Mononuclear cell (primary cell): ENCODE measurements around the gene HSPBAP1. TPM values are rescaled to one million over a fixed set of nuclear protein-coding genes. Genes with fewer than 3 reads are reported as not detected.
"Not testable (repeated sequence)": the region's sequence is repeated elsewhere in the genome, so short reads cannot be mapped to it uniquely, and the experiment has no call there.

Source experiments
- H3K27me3 ChIP-seq: 2 replicates; pipeline ENCODE4 v1.6.0; 2011; ENCODE audit warnings: low read length, control low read depth; ENCODE audit not compliant: insufficient read depth
- H3K4me1 ChIP-seq: 2 replicates; pipeline ENCODE4 v1.5.1; 2011; ENCODE audit warnings: mild to moderate bottlenecking, low read length, control low read depth; ENCODE audit not compliant: insufficient read depth
- H3K4me3 ChIP-seq: 2 replicates; pipeline ENCODE4 v1.5.1; 2011; ENCODE audit warnings: mild to moderate bottlenecking, low read length, moderate library complexity
- H3K9me3 ChIP-seq: 2 replicates; pipeline ENCODE4 v1.5.1; 2011; ENCODE audit warnings: low read depth, mild to moderate bottlenecking, control low read depth, low read length
- total RNA-seq: library from RNA; depleted of rRNA; stranded (reverse); fragments of >200 nt; gene quantifications from one replicate; pipeline ENCODE4 v1.2.3, GENCODE V29; 2012

The HSPBAP1 gene
- total RNA-seq, 1 donor: 12.9 TPM

DNA sequence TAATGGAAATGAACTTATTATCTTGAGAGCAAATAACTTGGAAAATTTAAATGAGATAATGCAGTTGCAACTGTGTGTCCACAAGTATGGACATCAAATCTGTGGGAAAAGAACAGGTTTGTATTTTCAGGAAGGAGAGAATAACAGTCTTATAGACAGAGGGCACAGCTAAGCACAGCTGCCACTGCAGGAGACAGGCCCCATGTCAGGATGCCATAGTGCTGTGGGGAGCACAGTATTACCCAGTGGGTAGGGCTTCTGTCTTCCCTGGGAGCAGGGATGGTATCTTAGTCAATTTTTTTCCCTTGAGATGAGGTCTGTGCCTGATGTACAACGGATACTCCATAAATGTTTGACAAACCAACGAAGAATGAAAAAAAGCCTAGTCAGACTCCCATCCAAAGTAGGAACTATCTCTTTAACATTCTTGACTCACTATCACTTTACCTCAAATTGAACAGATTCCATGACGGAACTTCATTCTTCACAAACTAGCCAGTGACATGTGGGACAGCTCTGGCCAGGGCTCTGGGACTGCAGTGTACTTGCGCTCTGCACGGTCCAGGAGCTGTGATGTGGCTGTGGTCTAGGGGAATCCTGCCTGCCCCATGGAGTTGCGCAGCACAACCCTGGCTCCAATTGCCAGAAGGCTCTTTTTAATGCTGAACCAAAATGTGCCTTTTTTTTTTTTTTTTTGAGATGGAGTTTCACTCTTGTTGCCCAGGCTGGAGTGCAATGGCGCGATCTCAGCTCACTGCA lies 64.7 kb downstream of the HSPBAP1 start:
- Histone ChIP-seq H3K4me1 (no peaks in the 10 kb centered on the region), H3K9me3 (no peaks in the 10 kb centered on the region), H3K4me3 (no peak overlapping the region), H3K27me3 (no peaks in the 10 kb centered on the region)

DNA sequence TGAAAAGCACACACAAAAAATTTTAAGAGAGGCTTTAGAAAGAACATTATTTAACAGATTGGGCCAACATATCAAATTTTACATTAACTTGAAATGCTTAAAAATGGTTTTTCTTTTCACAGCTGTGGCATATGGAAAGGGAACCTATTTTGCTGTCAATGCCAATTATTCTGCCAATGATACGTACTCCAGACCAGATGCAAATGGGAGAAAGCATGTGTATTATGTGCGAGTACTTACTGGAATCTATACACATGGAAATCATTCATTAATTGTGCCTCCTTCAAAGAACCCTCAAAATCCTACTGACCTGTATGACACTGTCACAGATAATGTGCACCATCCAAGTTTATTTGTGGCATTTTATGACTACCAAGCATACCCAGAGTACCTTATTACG lies 65.4 kb downstream of the HSPBAP1 start:
- Histone ChIP-seq H3K9me3 (no peaks in the 10 kb centered on the region), H3K4me1 (no peaks in the 10 kb centered on the region), H3K4me3 (no peak overlapping the region), H3K27me3 (no peaks in the 10 kb centered on the region)

DNA sequence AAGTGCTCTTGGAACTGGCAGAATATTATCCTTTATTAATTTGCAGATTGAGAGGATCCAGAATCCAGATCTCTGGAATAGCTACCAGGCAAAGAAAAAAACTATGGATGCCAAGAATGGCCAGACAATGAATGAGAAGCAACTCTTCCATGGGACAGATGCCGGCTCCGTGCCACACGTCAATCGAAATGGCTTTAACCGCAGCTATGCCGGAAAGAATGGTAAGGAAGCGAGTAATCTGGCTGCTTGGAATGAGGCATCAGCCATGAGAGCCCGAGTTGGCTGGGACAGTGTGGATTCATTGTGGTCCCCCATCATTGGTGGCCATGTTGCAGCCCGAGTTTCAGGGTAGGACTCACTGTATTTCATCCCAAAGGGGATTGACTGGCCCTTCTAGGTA lies 65.9 kb downstream of the HSPBAP1 start:
- no peaks in the 10 kb centered on the region for H3K4me1 ChIP-seq
- no peak overlapping the region for H3K4me3 ChIP-seq
- no peaks in the 10 kb centered on the region for H3K27me3 ChIP-seq
- H3K9me3 ChIP-seq: no peaks in the 10 kb centered on the region

DNA sequence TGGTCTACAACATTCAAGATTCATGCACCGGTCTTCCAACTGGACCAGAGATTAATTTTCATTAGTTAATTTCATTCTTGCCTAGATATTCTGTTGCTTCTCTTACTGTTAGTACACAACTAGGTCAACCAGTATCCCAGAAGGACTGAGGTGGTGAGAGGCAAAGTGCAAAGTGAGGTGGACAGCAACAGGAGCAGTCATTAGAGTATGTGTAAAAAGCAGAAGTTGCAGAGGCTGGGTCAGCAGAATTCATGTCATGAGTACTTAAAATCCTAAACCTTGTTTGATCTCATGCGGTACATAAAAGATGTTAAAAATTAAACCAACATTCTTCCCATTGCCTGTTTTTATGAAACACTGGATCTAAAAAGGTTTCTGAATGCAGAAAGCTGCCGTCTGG lies 66.3 kb downstream of the HSPBAP1 start:
- Histone ChIP-seq H3K27me3 (no peaks in the 10 kb centered on the region), H3K9me3 (no peaks in the 10 kb centered on the region), H3K4me1 (no peaks in the 10 kb centered on the region), H3K4me3 (no peak overlapping the region)

DNA sequence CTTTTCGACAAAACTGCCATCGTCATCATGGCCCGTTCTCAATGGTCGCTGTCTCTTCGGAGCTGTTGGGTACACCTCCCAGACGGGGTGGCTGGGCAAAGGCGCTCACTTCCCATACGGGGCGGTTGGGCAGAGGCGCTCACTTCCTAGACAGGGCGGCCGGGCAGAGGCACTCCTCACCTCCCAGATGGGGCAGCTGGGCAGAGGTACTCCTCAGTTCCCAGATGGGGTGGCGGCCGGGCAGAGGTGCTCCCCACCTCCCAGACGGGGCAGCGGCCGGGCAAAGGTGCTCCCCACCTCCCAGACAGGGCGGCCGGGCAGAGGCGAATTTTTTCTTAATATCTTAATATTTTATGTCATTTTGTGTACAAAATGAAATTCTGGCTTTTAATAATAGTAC lies 68.5 kb downstream of the HSPBAP1 start:
- Histone ChIP-seq H3K27me3 (no peaks in the 10 kb centered on the region), H3K4me3 (no peak overlapping the region), H3K4me1 (peaks cover 5% of the 10 kb centered on the region), H3K9me3 (no peaks in the 10 kb centered on the region)

DNA sequence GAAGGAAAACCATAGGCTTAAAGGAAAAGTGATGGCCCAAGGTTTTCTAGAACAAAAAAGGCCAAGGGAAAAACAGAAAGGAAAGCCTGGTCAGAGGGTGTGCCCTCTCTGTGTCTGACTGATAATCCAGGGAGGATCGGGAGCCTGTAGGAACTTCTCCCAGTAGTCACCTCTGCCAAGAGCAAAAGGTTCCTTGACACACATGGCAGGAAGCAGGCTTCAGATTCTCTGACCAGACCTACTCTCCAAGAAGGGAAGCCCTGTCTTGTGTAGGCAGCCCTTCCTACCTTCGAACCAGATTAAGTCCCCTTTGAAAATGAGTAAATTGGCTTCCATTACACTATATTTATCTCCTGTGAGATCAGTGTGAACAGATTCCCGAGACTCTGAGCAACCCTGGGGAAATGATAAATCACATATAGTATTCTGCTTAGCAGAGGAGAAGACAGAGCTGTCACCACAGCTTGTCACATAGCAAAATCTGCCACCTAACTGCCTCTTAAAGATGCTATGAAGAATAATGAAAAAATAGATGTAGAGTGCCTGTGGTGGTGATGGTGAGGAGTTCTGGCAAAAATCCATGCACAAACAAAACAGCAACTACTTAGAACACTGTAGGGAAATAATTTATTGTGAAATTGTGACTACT lies 74.2 kb downstream of the HSPBAP1 start:
- peaks cover 5% of the 10 kb centered on the region for H3K4me1 ChIP-seq
- no peak overlapping the region for H3K4me3 ChIP-seq
- H3K9me3 ChIP-seq: no peaks in the 10 kb centered on the region
- H3K27me3 ChIP-seq: no peaks in the 10 kb centered on the region

DNA sequence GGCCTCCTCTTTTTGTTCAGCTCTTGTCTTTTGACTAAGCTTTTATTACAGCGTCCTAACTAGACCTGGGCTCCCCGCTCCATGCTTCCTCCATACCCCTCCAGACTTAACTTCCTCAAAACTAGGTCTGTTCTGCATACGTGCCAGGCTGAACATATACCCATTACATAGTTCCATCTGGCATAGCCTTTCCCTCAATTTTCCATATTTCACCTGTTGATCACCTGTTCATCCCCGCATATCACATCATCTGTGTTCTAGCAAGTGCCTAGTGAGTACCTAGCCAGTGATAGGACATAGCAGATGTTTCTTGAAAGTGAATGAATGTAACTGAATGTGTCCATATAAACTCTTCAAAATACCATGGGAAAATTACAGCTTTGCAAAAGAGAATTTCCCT lies 77.0 kb downstream of the HSPBAP1 start:
- Histone ChIP-seq H3K4me3 (no peak overlapping the region), H3K9me3 (no peaks in the 10 kb centered on the region), H3K4me1 (peaks cover 5% of the 10 kb centered on the region), H3K27me3 (no peaks in the 10 kb centered on the region)

DNA sequence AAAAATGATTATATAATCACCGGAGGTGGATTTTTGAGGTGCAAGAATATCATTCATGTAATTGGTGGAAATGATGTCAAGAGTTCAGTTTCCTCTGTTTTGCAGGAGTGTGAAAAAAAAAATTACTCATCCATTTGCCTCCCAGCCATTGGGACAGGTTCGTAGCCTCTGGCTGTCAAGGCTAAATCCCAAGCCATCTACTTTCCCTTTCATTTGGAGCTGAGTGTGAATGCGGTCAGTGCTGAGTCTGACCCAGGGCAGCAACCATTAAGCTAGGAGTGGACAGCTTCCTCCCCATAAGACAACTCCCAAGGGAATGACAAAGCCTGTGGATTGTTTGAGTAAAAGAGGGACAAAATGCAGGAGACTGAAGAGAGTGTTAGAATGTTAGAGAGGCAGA lies 79.4 kb downstream of the HSPBAP1 start:
- Histone ChIP-seq H3K4me1 (no peaks in the 10 kb centered on the region), H3K9me3 (no peaks in the 10 kb centered on the region), H3K27me3 (no peaks in the 10 kb centered on the region), H3K4me3 (no peak overlapping the region)

DNA sequence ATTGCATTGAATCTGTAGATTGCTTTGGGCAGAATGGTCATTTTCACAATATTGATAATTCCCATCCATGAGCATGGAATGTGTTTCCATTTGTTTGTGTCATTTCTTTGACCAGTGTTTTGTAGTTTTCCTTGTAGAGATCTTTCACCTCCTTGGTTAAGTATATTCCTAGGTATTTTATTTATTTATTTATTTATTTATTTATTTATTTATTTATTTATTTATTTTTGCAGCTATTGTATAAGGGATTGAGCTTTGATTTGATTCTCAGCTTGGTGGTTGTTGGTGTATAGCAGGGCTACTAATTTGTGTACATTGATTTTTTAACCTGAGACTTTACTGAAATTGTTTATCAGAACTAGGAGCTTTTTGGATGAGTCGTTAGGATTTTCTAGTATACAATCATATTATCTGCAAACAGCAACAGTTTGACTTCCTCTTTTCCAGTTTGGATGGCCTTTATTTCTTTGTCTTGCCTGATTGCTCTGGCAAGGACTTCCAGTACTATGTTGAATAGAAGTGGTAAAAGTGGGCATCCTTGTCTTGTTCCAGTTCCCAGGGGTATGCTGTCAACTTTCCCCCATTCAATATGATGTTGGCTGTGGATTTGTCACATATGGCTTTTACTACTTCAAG lies 82.9 kb downstream of the HSPBAP1 start:
- not testable (repeated sequence) for H3K27me3 ChIP-seq, H3K4me3 ChIP-seq, H3K4me1 ChIP-seq

DNA sequence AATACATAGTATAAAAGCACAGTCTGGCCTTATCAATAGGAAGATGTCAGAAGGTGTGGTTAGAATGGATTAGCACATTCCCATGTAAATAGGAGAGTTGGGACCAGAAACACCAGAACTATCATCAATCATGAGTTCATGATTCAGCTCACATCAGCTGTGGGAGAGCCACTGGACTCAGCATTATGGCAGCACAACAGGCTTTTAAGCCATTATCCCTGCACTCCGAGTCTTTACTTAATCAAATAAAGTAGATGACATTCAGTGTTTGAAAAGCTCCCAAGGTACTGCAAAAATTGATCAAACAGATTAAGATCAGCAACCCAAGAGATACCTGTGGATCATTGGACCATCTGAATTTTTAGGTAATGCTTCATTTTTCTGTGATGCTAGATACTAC lies 88.3 kb downstream of the HSPBAP1 start:
- no peak overlapping the region for H3K4me3 ChIP-seq
- no peaks in the 10 kb centered on the region for H3K9me3 ChIP-seq
- H3K27me3 ChIP-seq: no peaks in the 10 kb centered on the region
- H3K4me1 ChIP-seq: no peaks in the 10 kb centered on the region

More for the DNA sequence above, 82.9 kb downstream of the HSPBAP1 start:
- H3K9me3 ChIP-seq: not testable (repeated sequence)

DNA sequence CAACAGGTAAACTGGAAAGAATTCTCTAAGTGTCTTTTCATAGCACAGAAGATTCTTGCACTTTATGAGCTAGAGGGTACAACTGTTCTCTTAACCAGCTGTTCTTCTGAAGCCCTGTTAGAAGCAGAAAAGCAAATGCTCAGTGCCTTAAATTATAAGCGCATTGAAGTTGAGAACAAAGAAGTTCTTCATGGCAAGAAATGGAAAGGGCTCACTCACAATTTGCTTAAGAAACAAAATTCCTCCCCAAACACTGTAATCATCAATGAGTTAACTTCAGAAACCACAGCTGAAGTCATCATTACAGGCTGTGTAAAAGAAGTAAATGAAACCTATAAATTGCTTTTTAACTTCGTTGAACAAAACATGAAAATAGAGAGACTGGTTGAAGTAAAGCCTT lies 93.4 kb downstream of the HSPBAP1 start:
- Histone ChIP-seq H3K4me3 (no peak overlapping the region), H3K27me3 (no peaks in the 10 kb centered on the region), H3K9me3 (no peaks in the 10 kb centered on the region), H3K4me1 (peaks cover 17% of the 10 kb centered on the region)

DNA sequence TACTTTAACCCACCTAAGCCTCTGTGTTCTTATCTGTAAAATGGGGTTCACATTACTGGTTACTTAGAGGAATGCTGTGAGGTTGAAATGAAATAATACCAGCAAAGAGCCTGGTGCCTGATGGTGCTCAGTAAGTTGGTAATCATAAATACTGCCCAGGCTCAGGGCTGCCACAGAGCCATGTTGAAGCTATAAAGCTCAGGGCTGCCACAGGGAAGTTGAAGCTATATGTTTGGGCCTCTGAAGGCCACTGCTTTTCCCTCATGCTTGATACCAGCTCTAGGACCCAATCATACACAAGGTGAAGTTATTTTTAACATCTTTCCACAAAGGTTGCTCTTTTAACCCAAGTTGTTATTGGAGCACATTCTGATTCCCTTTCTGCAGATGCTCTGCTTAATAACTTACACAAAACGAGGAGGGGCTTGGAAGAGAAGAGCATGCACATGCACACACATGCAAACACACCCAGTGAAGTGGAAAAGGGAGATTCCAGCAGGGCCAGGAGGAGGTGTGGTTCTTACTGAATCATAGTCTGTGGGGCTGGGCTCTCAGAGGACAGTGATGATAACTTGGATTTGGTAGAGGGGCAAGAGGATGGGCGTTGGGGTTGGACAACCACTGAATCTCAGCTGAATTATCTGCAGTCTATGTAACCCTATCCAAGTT lies 95.5 kb downstream of the HSPBAP1 start:
- Histone ChIP-seq H3K4me3 (no peak overlapping the region), H3K4me1 (peaks cover 24% of the 10 kb centered on the region), H3K27me3 (no peaks in the 10 kb centered on the region), H3K9me3 (no peaks in the 10 kb centered on the region)

DNA sequence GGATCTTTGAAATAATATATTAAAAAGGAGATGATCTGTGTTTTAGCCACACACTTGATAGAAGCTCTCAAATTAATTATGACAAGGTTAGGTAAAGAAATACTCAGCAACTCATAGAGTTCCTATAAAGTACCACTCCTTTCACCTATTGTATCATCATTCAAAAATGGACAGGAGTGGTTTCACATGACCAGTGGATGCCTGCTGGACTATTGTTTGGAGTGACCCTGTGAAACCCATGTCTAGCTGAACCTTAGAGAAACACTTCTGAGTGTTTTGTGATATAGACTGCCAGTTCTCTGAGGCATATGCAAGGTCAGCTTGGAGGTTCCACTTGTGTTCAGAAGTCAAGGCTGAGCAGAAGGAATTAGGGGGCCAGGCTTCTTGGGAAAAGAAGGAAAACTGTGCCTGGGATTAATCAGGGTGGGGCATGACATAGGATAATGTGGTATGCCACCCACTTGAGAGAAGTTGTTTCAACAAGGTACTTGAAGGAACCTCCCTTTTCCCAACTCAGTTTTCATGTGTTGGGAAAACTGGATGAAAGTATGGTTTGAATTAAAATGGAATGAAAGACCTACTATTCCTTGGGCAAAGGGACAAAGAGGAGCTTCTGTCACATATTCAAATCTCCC lies 97.6 kb downstream of the HSPBAP1 start:
- no peaks in the 10 kb centered on the region for H3K9me3 ChIP-seq
- no peak overlapping the region for H3K4me3 ChIP-seq
- H3K4me1 ChIP-seq: peaks cover 24% of the 10 kb centered on the region
- H3K27me3 ChIP-seq: no peaks in the 10 kb centered on the region

DNA sequence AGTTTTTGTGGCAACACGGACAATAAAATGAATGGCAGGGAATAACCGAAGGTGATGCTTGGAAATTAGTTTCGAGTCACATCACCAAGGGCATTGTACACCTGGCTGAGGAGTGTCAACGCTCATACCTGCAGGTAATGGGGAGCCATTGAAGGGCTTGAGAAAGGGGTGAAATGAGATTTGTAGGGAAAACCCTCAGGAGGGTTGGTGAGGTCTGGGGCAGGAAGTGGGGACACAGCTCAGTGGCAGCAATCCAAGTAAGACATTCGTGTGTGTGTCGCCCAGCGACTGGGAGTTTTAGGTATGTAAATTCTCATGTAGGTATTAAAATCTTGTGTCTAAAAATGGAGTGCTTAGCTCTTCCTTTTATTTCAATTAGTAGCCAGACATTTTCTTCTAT lies 98.7 kb downstream of the HSPBAP1 start:
- H3K4me1 ChIP-seq: peaks cover 24% of the 10 kb centered on the region
- H3K27me3 ChIP-seq: no peaks in the 10 kb centered on the region
- H3K4me3 ChIP-seq: no peak overlapping the region
- no peaks in the 10 kb centered on the region for H3K9me3 ChIP-seq

DNA sequence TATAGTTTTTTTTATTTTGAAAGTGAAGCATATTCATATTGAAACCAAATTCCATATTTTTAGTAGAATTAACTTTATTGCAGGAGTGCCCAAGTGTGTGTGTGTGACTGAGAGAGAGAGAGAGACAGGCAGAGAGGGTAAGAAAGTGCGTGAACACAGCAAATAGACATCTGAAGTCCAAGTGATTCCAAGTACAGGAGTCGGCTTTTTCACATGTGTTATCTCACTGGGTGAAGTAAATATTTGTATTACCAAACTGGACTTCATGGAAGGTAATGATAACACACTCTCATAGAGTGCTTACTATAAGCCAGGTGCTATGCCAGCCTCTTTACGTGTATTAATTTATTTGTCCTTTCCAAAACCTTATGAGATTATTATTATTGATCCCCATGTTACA lies 101.0 kb downstream of the HSPBAP1 start:
- H3K9me3 ChIP-seq: no peaks in the 10 kb centered on the region
- peaks cover 21% of the 10 kb centered on the region for H3K4me1 ChIP-seq
- no peak overlapping the region for H3K4me3 ChIP-seq
- no peaks in the 10 kb centered on the region for H3K27me3 ChIP-seq
